ENCODE data around the gene PCNX1. TPM values are rescaled to one million over a fixed set of nuclear protein-coding genes. Genes with fewer than 3 reads are reported as not detected.

The PCNX1 gene
- total RNA-seq, 1 experiment from 2014 or later = 23.3 TPM

GRCh38 chr14:71029236-71029781 lies 122.0 kb downstream of the PCNX1 start:
- peak; percentile 76 for ATAC-seq
- POLR2A ChIA-PET (ENCODE audit: unreplicated experiment) = no interaction called here
- BruUV-seq (replicated peaks) = no TSS peak

GRCh38 chr14:71031000-71031399 lies 123.7 kb downstream of the PCNX1 start:
- Histone ChIP-seq H3K9me3 (ENCODE audit: low read length) (no peaks in the 10 kb centered on the region), H3K36me3 (ENCODE audit: low read depth, low read length) (peaks cover under 1% of the 10 kb centered on the region; the same call in 1 of the 2 replicates), H3K79me2 (ENCODE audit: low read length) (no peaks in the 10 kb centered on the region), H3K27me3 (ENCODE audit: low read length) (no peaks in the 10 kb centered on the region), H3F3A (ENCODE audit: low read length, unreplicated experiment) (no peaks in the 10 kb centered on the region), H3K9me2 (replicated peaks; ENCODE audit: low read length) (no peaks in the 10 kb centered on the region), H3K4me2 (ENCODE audit: low read length) (no peak overlapping the region), H4K20me1 (ENCODE audit: low read length) (no peaks in the 10 kb centered on the region), H3K4me3 (ENCODE audit: low read length) (no peak overlapping the region), H2AFZ (ENCODE audit: low read length) (no peak overlapping the region), H3K27ac (ENCODE audit: low read length) (no peak overlapping the region), H3K9ac (ENCODE audit: low read length) (no peak overlapping the region), H3K4me1 (ENCODE audit: insufficient read depth, low read length) (no peaks in the 10 kb centered on the region)
- BruUV-seq (replicated peaks) = no TSS peak
- POLR2A ChIA-PET (ENCODE audit: unreplicated experiment) = no interaction called here
- TF ChIP-seq CTCF (conservative IDR thresholded peaks at IDR 0.05; ENCODE audit: low read depth, low read length) = no peak
- TF ChIP-seq EZH2 (IDR thresholded peaks at IDR 0.05; ENCODE audit: low read length, unreplicated experiment) = no peak
- no peak for TF ChIP-seq EZH2phosphoT487 (IDR thresholded peaks at IDR 0.05; ENCODE audit: borderline replicate concordance, low read length)
- intact Hi-C loops (cut with micrococcal nuclease) = no loop called here
- ATAC-seq (no peak), DNase-seq (no peak)
- CTCF ChIA-PET = no interaction called here

More at GRCh38 chr14:71029236-71029781, 122.0 kb downstream of the PCNX1 start:
- Histone ChIP-seq H3K9me2 (replicated peaks; ENCODE audit: low read length) (no peaks in the 10 kb centered on the region), H3K4me3 (ENCODE audit: low read length) (no peak overlapping the region), H3K4me1 (ENCODE audit: insufficient read depth, low read length) (no peaks in the 10 kb centered on the region), H2AFZ (ENCODE audit: low read length) (no peak overlapping the region), H3K9ac (ENCODE audit: low read length) (no peak overlapping the region), H3K36me3 (ENCODE audit: low read depth, low read length) (no peaks in the 10 kb centered on the region), H3K4me2 (ENCODE audit: low read length) (no peak overlapping the region), H4K20me1 (ENCODE audit: low read length) (no peaks in the 10 kb centered on the region), H3F3A (ENCODE audit: low read length, unreplicated experiment) (no peaks in the 10 kb centered on the region), H3K79me2 (ENCODE audit: low read length) (no peaks in the 10 kb centered on the region), H3K27me3 (ENCODE audit: low read length) (no peaks in the 10 kb centered on the region), H3K27ac (ENCODE audit: low read length) (no peak overlapping the region), H3K9me3 (ENCODE audit: low read length) (no peaks in the 10 kb centered on the region)
- intact Hi-C loops (cut with micrococcal nuclease) = no loop called here
- DNase-seq = no peak
- CTCF ChIA-PET = interaction anchor here (0.6 kb wide), 2 partner anchors 23 to 238 kb away, joined by 3 to 5 read pairs; no protein-coding TSS in a partner anchor
- TF ChIP-seq EZH2 (IDR thresholded peaks at IDR 0.05; ENCODE audit: low read length, unreplicated experiment) (no peak), EZH2phosphoT487 (IDR thresholded peaks at IDR 0.05; ENCODE audit: borderline replicate concordance, low read length) (no peak), CTCF (conservative IDR thresholded peaks at IDR 0.05; ENCODE audit: low read depth, low read length) (no peak)

- TF ChIP-seq EZH2phosphoT487 (IDR thresholded peaks at IDR 0.05; ENCODE audit: borderline replicate concordance, low read length) (no peak), EZH2 (IDR thresholded peaks at IDR 0.05; ENCODE audit: low read length, unreplicated experiment) (no peak), CTCF (conservative IDR thresholded peaks at IDR 0.05; ENCODE audit: low read depth, low read length) (no peak)
- CTCF ChIA-PET = no interaction called here
- POLR2A ChIA-PET (ENCODE audit: unreplicated experiment) = interaction anchor here (0.5 kb wide), 1 partner anchor 14 kb away, joined by 3 read pairs; no protein-coding TSS in a partner anchor
- intact Hi-C loops (cut with micrococcal nuclease) = no loop called here
- Histone ChIP-seq H3K4me2 (ENCODE audit: low read length) (no peak overlapping the region), H3K36me3 (ENCODE audit: low read depth, low read length) (peaks cover 7% of the 10 kb centered on the region), H3K79me2 (ENCODE audit: low read length) (no peaks in the 10 kb centered on the region), H3F3A (ENCODE audit: low read length, unreplicated experiment) (no peaks in the 10 kb centered on the region), H3K27me3 (ENCODE audit: low read length) (no peaks in the 10 kb centered on the region), H3K4me3 (ENCODE audit: low read length) (no peak overlapping the region), H3K4me1 (ENCODE audit: insufficient read depth, low read length) (no peaks in the 10 kb centered on the region), H4K20me1 (ENCODE audit: low read length) (no peaks in the 10 kb centered on the region), H3K9me3 (ENCODE audit: low read length) (no peaks in the 10 kb centered on the region), H2AFZ (ENCODE audit: low read length) (no peak overlapping the region), H3K27ac (ENCODE audit: low read length) (no peak overlapping the region), H3K9ac (ENCODE audit: low read length) (no peak overlapping the region), H3K9me2 (replicated peaks; ENCODE audit: low read length) (no peaks in the 10 kb centered on the region)
- BruUV-seq (replicated peaks) = no TSS peak
- ATAC-seq (peak; percentile 96), DNase-seq (peak; percentile 18)
These were observed 129.2 kb downstream of the PCNX1 start for GRCh38 chr14:71036433-71036832.
